Left lung (tissue), 10 donors: Measurements from ENCODE around the gene NISCH. TPM values are rescaled to one million over a fixed set of nuclear protein-coding genes. Genes with fewer than 3 reads are reported as not detected.
A peak's percentile ranks its signal among the peaks of the same experiment; 100 is the strongest.

ENCODE experiments used
- ATAC-seq: fragments of 200-7000 bp; cut with Tn5 transposase; one replicate; pipeline ENCODE4 v1.9.1; 2020; ENCODE audit warnings: moderate library complexity
- DNase-seq, 4 donors: peaks; one replicate each; pipeline ENCODE4 v3.0.0-alpha.2; 2013 to 2020
- H3K27ac ChIP-seq, 2 donors: fragments of 200-600 bp; sonication (generic) in 1 of 2; one replicate each; pipeline versions ENCODE4 v1.5.0 to v1.8.0; 2020 to 2021
- H3K27me3 ChIP-seq, 2 donors: fragments of 200-600 bp; sonication (generic) in 1 of 2; one replicate each; pipeline versions ENCODE4 v1.5.0 to v1.8.0; 2020 to 2021
- H3K36me3 ChIP-seq, 2 donors: fragments of 200-600 bp; sonication (generic) in 1 of 2; one replicate each; pipeline versions ENCODE4 v1.5.0 to v1.8.0; 2020 to 2021
- H3K4me1 ChIP-seq, 2 donors: fragments of 200-600 bp; one replicate each; pipeline ENCODE4 v1.8.0; 2021
- H3K4me3 ChIP-seq, 2 donors: fragments of 200-600 bp; sonication (generic) in 1 of 2; one replicate each; pipeline versions ENCODE4 v1.5.0 to v1.8.0; 2020 to 2021; ENCODE audit warnings: mild to moderate bottlenecking in 1 of 2
- H3K9me3 ChIP-seq, 2 donors: fragments of 200-600 bp; sonication (generic) in 1 of 2; one replicate each; pipeline versions ENCODE4 v1.5.0 to v1.8.0; 2020 to 2021
- intact Hi-C, 2 donors: fragments of 100-400 bp; cut with DNase I; formaldehyde crosslinking; loops; one replicate each; pipeline versions ENCODE4 v1.11.2 to v1.14.2; 2022
- polyA plus RNA-seq, 6 donors: library from polyadenylated mRNA; unstranded; fragments of 120-200 nt; gene quantifications; one replicate each; pipeline ENCODE4 v1.2.1, GENCODE V29; 2013; ENCODE audit not compliant: insufficient read length in 6 of 6
- total RNA-seq, 2 donors: library from RNA; stranded (reverse); fragmentation: NEBNext Ultra II Directional; extraction: Animal tissue kit (Norgen Biotek cat#: 25700); gene quantifications; one replicate each; pipeline ENCODE4 v1.2.1, GENCODE V29; 2021
- TF ChIP-seq, protein P1 (sequence below), 2 donors: fragments of 200-600 bp; sonication (generic) in 1 of 2; IDR thresholded peaks; one replicate each; pipeline versions ENCODE4 v1.5.0 to v1.8.0; 2021; ENCODE audit warnings: antibody characterized with exemption in 2 of 2
- donor health status: DM: no; HTN: yes; CAD: no.
- donor health status: DM: no; HTN: no; CAD: no.

NISCH gene
- total and polyA plus RNA-seq, 8 donors: 72.6 to 178 (median 140) TPM

DNA sequence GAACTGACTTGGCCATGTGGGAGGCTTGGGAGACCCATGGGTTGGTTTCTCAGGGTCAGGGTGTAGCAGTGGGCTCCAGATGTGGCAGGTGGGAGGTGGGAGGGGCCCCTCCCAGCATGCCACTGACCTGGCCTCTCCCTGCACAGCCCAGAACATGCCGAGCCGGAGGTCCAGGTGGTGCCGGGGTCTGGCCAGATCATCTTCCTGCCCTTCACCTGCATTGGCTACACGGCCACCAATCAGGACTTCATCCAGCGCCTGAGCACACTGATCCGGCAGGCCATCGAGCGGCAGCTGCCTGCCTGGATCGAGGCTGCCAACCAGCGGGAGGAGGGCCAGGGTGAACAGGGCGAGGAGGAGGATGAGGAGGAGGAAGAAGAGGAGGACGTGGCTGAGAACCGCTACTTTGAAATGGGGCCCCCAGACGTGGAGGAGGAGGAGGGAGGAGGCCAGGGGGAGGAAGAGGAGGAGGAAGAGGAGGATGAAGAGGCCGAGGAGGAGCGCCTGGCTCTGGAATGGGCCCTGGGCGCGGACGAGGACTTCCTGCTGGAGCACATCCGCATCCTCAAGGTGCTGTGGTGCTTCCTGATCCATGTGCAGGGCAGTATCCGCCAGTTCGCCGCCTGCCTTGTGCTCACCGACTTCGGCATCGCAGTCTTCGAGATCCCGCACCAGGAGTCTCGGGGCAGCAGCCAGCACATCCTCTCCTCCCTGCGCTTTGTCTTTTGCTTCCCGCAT lies 31.8 kb downstream of the NISCH start:
- DNase-seq: peak in 1 of 4 donors; percentile 64
- Histone ChIP-seq H3K27me3 (no peaks in the 10 kb centered on the region), H3K27ac (no peak overlapping the region), H3K4me1 (peaks cover 4 to 32% of the 10 kb centered on the region in 2 donors), H3K9me3 (no peaks in the 10 kb centered on the region), H3K4me3 (no peak overlapping the region), H3K36me3 (peaks cover 0 to 90% of the 10 kb centered on the region in 2 donors)
- no peak for ATAC-seq
- TF ChIP-seq, protein P1, sequence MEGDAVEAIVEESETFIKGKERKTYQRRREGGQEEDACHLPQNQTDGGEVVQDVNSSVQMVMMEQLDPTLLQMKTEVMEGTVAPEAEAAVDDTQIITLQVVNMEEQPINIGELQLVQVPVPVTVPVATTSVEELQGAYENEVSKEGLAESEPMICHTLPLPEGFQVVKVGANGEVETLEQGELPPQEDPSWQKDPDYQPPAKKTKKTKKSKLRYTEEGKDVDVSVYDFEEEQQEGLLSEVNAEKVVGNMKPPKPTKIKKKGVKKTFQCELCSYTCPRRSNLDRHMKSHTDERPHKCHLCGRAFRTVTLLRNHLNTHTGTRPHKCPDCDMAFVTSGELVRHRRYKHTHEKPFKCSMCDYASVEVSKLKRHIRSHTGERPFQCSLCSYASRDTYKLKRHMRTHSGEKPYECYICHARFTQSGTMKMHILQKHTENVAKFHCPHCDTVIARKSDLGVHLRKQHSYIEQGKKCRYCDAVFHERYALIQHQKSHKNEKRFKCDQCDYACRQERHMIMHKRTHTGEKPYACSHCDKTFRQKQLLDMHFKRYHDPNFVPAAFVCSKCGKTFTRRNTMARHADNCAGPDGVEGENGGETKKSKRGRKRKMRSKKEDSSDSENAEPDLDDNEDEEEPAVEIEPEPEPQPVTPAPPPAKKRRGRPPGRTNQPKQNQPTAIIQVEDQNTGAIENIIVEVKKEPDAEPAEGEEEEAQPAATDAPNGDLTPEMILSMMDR (IDR thresholded peaks at IDR 0.05): no peak
- intact Hi-C loops: no loop called here

DNA sequence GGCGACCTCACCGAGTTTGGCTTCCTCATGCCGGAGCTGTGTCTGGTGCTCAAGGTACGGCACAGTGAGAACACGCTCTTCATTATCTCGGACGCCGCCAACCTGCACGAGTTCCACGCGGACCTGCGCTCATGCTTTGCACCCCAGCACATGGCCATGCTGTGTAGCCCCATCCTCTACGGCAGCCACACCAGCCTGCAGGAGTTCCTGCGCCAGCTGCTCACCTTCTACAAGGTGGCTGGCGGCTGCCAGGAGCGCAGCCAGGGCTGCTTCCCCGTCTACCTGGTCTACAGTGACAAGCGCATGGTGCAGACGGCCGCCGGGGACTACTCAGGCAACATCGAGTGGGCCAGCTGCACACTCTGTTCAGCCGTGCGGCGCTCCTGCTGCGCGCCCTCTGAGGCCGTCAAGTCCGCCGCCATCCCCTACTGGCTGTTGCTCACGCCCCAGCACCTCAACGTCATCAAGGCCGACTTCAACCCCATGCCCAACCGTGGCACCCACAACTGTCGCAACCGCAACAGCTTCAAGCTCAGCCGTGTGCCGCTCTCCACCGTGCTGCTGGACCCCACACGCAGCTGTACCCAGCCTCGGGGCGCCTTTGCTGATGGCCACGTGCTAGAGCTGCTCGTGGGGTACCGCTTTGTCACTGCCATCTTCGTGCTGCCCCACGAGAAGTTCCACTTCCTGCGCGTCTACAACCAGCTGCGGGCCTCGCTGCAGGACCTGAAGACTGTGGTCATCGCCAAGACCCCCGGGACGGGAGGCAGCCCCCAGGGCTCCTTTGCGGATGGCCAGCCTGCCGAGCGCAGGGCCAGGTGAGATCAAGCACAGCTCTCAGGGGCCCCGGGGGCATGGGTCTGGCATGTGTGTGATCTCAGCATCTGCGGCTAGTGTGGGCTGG lies 32.6 kb downstream of the NISCH start:
- TF ChIP-seq, protein P1 (IDR thresholded peaks at IDR 0.05): no peak
- Histone ChIP-seq H3K9me3 (no peaks in the 10 kb centered on the region), H3K27ac (no peak overlapping the region), H3K4me3 (no peak overlapping the region), H3K4me1 (peaks cover 7 to 40% of the 10 kb centered on the region in 2 donors), H3K27me3 (no peaks in the 10 kb centered on the region), H3K36me3 (peaks cover 0 to 90% of the 10 kb centered on the region in 2 donors)
- DNase-seq (no peak), ATAC-seq (no peak)
- intact Hi-C loops: no loop called here

DNA sequence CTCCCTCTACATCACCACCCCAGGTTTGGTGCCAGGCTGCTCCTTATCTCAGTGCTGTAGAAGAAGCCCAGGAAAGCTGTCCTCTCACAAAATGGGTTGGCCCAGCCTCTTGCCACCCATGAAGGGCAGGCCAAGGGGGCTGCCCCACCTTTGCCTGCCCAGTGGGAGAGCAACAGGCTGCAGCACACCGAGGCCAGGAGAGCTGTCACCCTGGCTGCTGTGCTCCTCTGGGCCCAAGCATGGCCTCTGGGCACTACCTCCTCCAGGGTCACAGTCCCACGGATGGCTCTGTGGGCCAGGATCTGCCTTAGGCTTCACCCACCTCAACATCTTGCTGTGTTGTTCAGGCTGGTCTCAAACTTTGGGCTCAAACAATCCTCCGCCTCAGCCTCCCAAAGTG lies 33.3 kb downstream of the NISCH start:
- Histone ChIP-seq H3K9me3 (no peaks in the 10 kb centered on the region), H3K36me3 (peaks cover 0 to 86% of the 10 kb centered on the region in 2 donors), H3K4me3 (no peak overlapping the region), H3K27ac (no peak overlapping the region), H3K27me3 (no peaks in the 10 kb centered on the region), H3K4me1 (peaks cover 8 to 47% of the 10 kb centered on the region in 2 donors)
- ATAC-seq (no peak), DNase-seq (no peak)
- TF ChIP-seq, protein P1 (IDR thresholded peaks at IDR 0.05): no peak
- intact Hi-C loops: no loop called here

GRCh38 chr3:52489453-52489852 lies 34.0 kb downstream of the NISCH start:
- H3K36me3 ChIP-seq: peaks cover 0 to 85% of the 10 kb centered on the region in 2 donors
- H3K4me3 ChIP-seq: no peak overlapping the region
- intact Hi-C loops: no loop called here
- H3K4me1 ChIP-seq: peaks cover 8 to 54% of the 10 kb centered on the region in 2 donors
- H3K27me3 ChIP-seq: peaks cover 0 to under 1% of the 10 kb centered on the region in 2 donors
- peak overlapping the region in 1 of 2 donors; percentile 86 for H3K27ac ChIP-seq
- H3K9me3 ChIP-seq: no peaks in the 10 kb centered on the region
- TF ChIP-seq, protein P1 (IDR thresholded peaks at IDR 0.05): no peak
- DNase-seq (no peak), ATAC-seq (no peak)
